ENCODE measurements around the gene ELN.

GRCh38 chr7:74078461-74078860, 50.5 kb downstream of the ELN start:
- no peak for TF ChIP-seq CTCF (conservative IDR thresholded peaks at IDR 0.05; ENCODE audit: low read depth, low read length)
- no peak for TF ChIP-seq USF2 (IDR thresholded peaks at IDR 0.05; ENCODE audit: low read depth, low read length)
- no peak for TF ChIP-seq ELK1 (IDR thresholded peaks at IDR 0.05; ENCODE audit: borderline replicate concordance, low read depth, low read length)
- TF ChIP-seq POLR2A (IDR thresholded peaks at IDR 0.05; ENCODE audit: low read depth, low read length), result no peak

All from IMR-90 (cell line).